Measurements from ENCODE around the gene SPON1.

SPON1 gene

DNA sequence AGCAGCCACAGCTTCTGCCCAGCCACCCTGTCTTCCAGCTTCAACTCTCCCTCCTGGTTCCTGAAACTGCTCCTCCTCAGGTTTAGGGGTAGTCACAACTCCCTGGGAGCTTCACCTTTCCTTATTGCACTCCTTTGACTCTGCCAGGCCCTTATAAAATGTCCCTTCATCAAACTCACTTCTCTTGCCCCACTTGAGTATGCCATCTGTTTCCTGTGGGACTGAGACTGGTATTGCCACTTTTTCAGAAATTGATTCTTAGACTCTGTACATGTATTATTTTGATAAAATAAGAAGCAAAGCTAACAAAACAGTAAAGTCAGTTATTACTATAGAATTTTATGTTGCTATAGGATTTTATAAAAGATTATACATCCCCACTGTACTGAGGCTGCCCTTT is 134.1 kb downstream of the SPON1 start:
- H3K9me3 Mint-ChIP-seq, result no peaks in the 10 kb centered on the region
- no peak overlapping the region for H3K4me3 Mint-ChIP-seq
- H3K27ac Mint-ChIP-seq, result no peak overlapping the region
- H3K36me3 Mint-ChIP-seq, result peaks cover 4% of the 10 kb centered on the region
- peaks cover 14% of the 10 kb centered on the region for H3K4me1 Mint-ChIP-seq
- H3K27me3 Mint-ChIP-seq, result no peaks in the 10 kb centered on the region

DNA sequence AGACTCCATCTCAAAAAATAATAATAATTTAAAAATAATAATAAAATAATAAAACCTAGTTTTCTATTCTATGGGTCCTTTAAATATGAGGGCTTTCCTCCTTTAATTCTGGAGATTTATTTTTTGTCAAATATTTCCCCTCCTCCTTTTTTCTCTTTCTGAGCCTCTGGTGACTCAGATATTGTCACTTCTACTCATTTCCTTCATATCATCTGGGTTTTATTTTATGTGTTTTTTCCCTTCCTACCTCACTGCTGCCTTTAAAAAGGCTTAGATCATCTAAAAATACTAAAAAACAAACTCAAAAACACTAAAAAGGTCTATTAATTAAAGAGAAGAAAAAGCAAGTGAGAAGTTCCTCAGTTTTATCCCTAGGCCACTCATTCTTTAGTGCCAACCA is 138.9 kb downstream of the SPON1 start:
- peaks cover 7% of the 10 kb centered on the region for H3K36me3 Mint-ChIP-seq
- peak overlapping the region; percentile 75 for H3K27ac Mint-ChIP-seq
- H3K4me1 Mint-ChIP-seq, result peaks cover 38% of the 10 kb centered on the region
- peak overlapping the region; percentile 4 for H3K4me3 Mint-ChIP-seq
- no peaks in the 10 kb centered on the region for H3K27me3 Mint-ChIP-seq
- no peaks in the 10 kb centered on the region for H3K9me3 Mint-ChIP-seq

DNA sequence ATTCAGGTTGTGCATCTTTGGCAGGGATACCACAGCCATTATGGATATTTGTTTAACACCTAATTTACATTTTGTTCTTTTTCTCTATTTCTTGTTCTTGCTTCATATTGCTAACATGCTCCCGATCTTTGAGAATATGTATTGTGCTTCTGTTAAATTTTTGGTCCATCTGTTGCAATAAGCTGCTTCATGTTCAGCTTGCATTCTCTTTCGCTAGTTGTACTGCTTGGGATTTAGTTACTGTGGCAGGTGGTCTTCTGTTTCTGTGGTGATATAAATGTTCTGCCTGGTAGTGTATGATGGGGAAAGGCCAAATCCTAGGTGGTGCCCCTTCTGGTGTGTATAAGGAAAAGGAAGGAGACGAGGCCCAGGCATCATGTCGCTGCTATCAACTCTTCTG is 140.2 kb downstream of the SPON1 start:
- no peaks in the 10 kb centered on the region for H3K27me3 Mint-ChIP-seq
- H3K9me3 Mint-ChIP-seq, result no peaks in the 10 kb centered on the region
- peaks cover 6% of the 10 kb centered on the region for H3K36me3 Mint-ChIP-seq
- H3K4me3 Mint-ChIP-seq, result no peak overlapping the region
- peaks cover 38% of the 10 kb centered on the region for H3K4me1 Mint-ChIP-seq
- no peak overlapping the region for H3K27ac Mint-ChIP-seq

DNA sequence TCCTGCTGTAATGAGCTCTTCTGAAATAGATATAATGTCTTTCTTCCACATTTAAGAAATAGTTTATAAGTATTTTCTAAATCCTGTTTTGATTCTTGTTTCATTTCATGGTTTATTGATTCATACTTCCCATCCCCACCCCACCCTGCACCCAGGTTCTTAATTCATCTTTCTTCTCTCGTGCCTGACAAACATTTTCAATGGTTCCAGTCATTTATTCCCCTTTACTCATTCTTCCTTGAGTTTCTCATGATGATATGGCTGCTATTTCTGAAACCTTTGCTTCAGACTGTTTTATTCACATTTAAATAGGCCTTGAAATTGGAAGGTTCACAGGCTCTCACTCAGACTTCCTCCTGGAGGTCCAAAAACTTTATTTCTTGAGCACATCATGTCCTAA is 142.9 kb downstream of the SPON1 start:
- H3K36me3 Mint-ChIP-seq, result peaks cover 3% of the 10 kb centered on the region
- no peaks in the 10 kb centered on the region for H3K9me3 Mint-ChIP-seq
- H3K27me3 Mint-ChIP-seq, result no peaks in the 10 kb centered on the region
- H3K4me3 Mint-ChIP-seq, result peak overlapping the region; percentile 27
- H3K27ac Mint-ChIP-seq, result peak overlapping the region; percentile 67
- H3K4me1 Mint-ChIP-seq, result peaks cover 33% of the 10 kb centered on the region

DNA sequence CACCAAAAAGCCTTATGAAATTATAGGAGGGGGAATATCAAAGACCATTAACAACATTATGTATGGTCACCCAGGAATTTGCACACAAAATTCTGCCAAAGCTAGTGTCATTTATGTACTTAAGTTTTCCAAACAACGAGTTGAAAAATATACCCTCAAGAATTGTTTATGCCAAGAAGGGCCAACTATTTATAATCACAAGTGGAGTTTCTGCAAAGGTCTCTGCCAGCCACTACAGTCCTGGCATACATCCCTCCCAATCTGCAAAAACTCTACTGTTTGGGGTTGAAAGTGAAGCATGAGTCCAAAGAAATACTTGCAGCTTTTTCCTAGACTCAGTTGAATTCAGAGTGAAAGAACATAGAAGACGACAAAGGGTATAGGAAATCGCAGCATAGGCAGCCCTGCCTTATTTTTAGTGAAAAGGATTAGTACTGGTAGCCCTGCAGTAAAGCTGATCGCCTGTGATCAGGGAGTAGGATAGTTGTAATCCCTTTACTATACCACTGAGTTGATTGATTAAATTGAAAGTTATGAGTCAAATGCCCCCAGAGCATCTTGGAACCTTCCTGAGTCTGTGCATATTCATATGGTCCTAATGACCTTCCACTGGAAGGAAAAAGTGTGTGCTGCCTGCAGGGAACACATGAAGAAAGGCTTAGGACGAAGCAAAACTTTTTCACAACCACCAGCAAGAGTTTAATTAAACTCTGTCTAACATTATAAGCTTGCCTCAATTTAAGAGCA is 144.0 kb downstream of the SPON1 start:
- Mint-ChIP-seq H3K36me3 (peaks cover 3% of the 10 kb centered on the region), H3K27ac (no peak overlapping the region), H3K4me3 (no peak overlapping the region), H3K27me3 (no peaks in the 10 kb centered on the region), H3K9me3 (no peaks in the 10 kb centered on the region), H3K4me1 (peaks cover 25% of the 10 kb centered on the region)

DNA sequence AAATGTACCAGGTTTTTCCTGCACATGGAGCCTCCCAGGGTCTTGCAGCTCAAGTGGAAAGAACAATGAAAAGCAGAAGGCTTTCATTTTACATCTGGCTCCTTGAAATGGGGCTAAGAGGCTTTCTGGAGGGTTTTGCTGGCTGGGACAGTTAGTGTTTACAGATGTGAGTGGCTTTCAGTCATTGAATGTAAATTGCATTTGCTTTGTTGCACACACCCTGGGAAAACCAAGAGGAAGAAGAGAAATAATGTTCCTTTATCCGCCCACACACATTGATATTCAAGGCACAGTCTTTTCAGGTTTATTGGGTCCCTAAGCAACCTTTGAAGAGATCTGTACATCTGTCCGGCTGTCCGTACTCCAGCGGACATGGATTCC is 144.5 kb downstream of the SPON1 start:
- H3K27ac Mint-ChIP-seq, result no peak overlapping the region
- H3K4me3 Mint-ChIP-seq, result no peak overlapping the region
- H3K4me1 Mint-ChIP-seq, result peaks cover 20% of the 10 kb centered on the region
- H3K36me3 Mint-ChIP-seq, result peaks cover 3% of the 10 kb centered on the region
- no peaks in the 10 kb centered on the region for H3K9me3 Mint-ChIP-seq
- no peaks in the 10 kb centered on the region for H3K27me3 Mint-ChIP-seq

DNA sequence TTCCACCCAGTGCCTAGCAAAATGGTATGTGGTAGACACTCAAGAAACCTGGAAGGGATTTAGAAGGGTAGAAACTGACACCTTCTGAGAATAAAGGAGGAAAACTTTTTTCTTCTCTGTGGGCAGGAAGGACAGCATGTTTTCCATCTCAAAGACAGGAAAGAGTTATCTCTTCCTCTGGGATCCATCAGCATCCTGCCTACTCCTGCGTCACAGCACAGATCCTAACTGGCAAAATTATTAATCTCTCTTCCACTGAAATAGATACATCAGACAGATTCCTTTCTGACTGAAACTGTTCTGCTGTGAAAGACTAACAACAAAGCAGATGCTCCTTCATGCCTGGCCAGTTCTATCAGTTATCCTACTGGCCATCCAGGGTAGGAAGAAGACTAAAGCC is 147.2 kb downstream of the SPON1 start:
- H3K27me3 Mint-ChIP-seq, result no peaks in the 10 kb centered on the region
- H3K4me3 Mint-ChIP-seq, result no peak overlapping the region
- peaks cover 5% of the 10 kb centered on the region for H3K36me3 Mint-ChIP-seq
- H3K4me1 Mint-ChIP-seq, result peaks cover 16% of the 10 kb centered on the region
- no peak overlapping the region for H3K27ac Mint-ChIP-seq
- no peaks in the 10 kb centered on the region for H3K9me3 Mint-ChIP-seq

DNA sequence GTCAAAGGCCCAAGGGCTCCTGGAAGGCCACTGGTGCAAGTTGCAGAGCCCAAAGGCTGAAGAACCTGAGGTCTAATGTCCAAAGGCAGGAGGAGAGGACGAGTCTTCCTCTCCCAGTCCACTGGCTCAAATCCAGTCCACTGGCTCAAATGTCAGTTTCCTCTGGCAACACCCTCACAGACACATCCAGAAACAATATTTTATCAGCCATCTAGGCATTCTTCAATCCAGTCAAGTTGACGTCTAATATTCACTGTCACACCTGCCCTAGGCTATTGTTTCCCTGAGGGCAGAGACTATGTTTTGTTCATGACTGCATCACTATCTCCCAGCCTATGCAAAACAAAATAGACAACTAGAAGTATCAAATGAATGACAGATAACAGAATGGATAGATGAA is 148.1 kb downstream of the SPON1 start:
- peaks cover 2% of the 10 kb centered on the region for H3K36me3 Mint-ChIP-seq
- no peak overlapping the region for H3K4me3 Mint-ChIP-seq
- no peaks in the 10 kb centered on the region for H3K9me3 Mint-ChIP-seq
- peaks cover 8% of the 10 kb centered on the region for H3K4me1 Mint-ChIP-seq
- no peaks in the 10 kb centered on the region for H3K27me3 Mint-ChIP-seq
- no peak overlapping the region for H3K27ac Mint-ChIP-seq

DNA sequence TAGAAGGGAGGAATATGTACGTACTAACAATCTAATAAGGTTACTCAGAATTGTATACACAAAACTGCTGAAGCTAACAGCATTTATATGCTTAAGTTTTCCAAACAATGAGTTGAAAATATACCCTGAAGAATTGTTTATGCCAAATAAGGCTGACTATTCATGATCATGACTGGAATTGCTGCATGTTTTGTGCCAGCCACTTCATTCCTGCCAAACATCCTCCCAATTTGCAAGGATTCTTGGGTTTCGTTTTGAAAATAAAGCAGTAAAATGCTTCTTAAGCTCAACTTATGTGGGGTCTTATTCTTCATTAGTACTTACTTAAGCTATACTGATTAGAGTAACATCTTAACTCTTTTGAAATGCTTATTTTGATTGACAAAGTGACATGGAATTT is 149.0 kb downstream of the SPON1 start:
- Mint-ChIP-seq H3K4me1 (peaks cover 7% of the 10 kb centered on the region), H3K27ac (no peak overlapping the region), H3K9me3 (peaks cover 9% of the 10 kb centered on the region), H3K27me3 (no peaks in the 10 kb centered on the region), H3K4me3 (no peak overlapping the region), H3K36me3 (peaks cover 7% of the 10 kb centered on the region)

DNA sequence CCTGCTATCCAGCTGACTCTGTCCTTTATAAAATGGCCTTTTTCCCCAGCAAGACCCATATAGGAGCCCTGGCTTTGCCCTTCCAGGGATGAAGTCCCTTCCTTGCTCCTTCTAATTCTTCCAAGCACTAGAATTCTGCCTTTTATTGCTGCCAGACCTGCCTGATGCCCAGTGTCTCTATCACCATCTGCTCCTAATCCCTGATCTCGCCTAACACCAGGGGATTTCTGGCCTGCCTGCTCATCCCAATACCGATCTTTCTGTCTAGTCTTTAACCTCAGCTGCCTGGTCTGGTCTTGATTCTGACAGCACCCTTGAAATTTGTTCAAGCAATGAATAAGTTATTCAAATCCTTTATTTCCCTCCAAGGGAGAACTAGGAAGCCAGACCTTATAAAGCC is 150.2 kb downstream of the SPON1 start:
- Mint-ChIP-seq H3K27ac (no peak overlapping the region), H3K36me3 (peaks cover 8% of the 10 kb centered on the region), H3K4me1 (peaks cover 7% of the 10 kb centered on the region), H3K27me3 (no peaks in the 10 kb centered on the region), H3K4me3 (no peak overlapping the region), H3K9me3 (peaks cover 11% of the 10 kb centered on the region)

DNA sequence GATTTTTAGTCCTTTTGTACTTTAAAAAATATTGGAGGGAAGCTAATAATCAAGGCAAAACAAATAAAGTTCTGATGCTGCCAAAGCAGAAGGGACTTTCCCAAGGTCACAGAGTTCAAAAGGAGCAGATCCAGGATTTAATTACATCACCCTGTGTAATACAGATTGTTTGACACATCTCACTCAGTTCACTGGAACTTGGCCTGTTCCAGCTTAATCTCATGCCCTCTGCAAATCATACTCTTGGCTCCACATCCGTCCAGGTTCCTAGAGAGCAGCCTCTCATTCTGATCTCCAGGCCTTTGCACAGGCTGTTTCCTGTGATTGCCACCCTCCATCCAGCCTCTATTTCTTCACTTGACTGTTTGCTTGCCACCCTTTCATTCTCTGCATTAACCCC is 151.7 kb downstream of the SPON1 start:
- H3K9me3 Mint-ChIP-seq, result peaks cover 11% of the 10 kb centered on the region
- H3K27me3 Mint-ChIP-seq, result no peaks in the 10 kb centered on the region
- H3K27ac Mint-ChIP-seq, result no peak overlapping the region
- no peak overlapping the region for H3K4me3 Mint-ChIP-seq
- peaks cover 8% of the 10 kb centered on the region for H3K36me3 Mint-ChIP-seq
- peaks cover 15% of the 10 kb centered on the region for H3K4me1 Mint-ChIP-seq

DNA sequence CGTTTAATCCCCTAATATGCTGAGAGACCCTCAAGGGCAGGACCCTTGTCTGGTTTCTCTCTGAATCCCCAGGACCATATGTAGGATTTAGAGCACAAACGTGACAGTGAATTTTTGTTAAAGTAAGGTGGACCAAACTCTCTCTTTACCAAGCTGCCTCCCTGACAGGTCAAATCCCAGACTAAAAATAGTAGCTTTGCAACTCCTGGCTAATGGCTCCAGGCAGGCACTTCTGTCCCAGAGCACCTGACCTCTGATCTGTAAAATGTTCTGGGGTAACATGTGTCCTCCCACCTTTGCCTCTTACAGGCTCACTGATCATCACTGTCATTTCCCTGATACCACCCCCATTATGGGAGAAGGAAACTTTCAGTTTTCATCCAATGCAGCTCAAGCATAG is 152.3 kb downstream of the SPON1 start:
- Mint-ChIP-seq H3K4me1 (peaks cover 18% of the 10 kb centered on the region), H3K4me3 (no peak overlapping the region), H3K36me3 (peaks cover 8% of the 10 kb centered on the region), H3K9me3 (peaks cover 11% of the 10 kb centered on the region), H3K27ac (no peak overlapping the region), H3K27me3 (no peaks in the 10 kb centered on the region)

DNA sequence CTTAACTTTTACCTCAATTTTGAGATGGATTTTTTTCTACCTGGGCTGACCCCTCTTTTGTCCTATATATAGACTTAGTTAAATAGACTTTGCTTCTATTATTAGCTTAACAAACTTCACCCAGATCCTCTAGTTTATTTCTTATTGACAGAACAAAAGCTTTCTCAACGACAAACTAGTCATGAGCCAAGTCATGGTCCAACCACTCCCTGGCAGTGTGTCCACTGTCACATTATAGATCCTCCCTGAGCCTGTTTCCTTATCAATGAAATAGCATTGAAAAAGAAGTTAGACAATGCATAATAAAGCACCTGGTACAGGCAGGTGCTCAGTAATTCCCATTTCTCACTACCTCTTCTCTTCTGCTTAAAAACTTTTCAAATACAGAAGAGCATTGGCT is 155.1 kb downstream of the SPON1 start:
- H3K9me3 Mint-ChIP-seq, result peaks cover 11% of the 10 kb centered on the region
- peaks cover 21% of the 10 kb centered on the region for H3K4me1 Mint-ChIP-seq
- H3K36me3 Mint-ChIP-seq, result peaks cover 13% of the 10 kb centered on the region
- no peaks in the 10 kb centered on the region for H3K27me3 Mint-ChIP-seq
- no peak overlapping the region for H3K4me3 Mint-ChIP-seq
- H3K27ac Mint-ChIP-seq, result no peak overlapping the region

DNA sequence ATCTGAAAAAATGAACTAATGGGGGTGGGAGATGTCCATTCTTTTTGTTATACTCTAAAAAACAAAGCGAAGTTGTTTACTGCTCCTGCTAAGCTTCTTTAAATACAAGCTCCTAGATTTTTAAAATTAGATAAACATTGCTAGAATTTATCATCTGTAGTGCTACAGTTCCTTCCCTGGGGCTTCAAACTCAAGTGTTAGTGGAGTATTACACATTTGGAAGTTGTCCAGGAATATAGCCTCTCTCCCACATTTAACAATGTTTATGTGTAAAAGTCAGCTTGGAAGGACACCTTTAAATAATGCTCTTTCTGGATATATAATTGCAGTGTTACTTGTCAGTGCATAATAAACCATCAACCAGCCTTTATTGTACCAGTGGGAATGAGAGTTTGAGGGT is 155.5 kb downstream of the SPON1 start:
- Mint-ChIP-seq H3K27ac (no peak overlapping the region), H3K4me3 (no peak overlapping the region), H3K27me3 (no peaks in the 10 kb centered on the region), H3K9me3 (peaks cover 11% of the 10 kb centered on the region), H3K4me1 (peaks cover 21% of the 10 kb centered on the region), H3K36me3 (peaks cover 16% of the 10 kb centered on the region)

DNA sequence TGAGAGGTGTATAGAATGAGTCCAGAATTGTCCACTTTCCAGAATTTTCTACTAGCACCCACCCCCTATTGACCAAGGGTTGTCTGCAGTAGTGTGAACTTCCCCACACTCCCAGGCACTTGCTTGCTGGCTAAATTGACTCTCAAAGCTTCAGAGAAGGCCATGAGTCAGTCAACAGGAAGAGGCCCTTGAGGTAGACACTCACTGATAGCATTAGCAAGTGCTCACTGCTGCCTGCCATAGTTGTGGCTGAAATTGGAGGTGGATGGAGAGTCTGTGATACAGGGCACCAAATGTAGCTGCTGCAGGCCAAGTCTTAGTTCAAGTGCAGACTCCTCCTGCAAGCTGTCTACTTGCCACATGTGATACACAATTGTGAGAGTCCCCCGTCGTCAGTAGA is 156.8 kb downstream of the SPON1 start:
- Mint-ChIP-seq H3K27me3 (no peaks in the 10 kb centered on the region), H3K9me3 (peaks cover 11% of the 10 kb centered on the region), H3K27ac (no peak overlapping the region), H3K4me1 (peaks cover 17% of the 10 kb centered on the region), H3K36me3 (peaks cover 25% of the 10 kb centered on the region), H3K4me3 (no peak overlapping the region)

DNA sequence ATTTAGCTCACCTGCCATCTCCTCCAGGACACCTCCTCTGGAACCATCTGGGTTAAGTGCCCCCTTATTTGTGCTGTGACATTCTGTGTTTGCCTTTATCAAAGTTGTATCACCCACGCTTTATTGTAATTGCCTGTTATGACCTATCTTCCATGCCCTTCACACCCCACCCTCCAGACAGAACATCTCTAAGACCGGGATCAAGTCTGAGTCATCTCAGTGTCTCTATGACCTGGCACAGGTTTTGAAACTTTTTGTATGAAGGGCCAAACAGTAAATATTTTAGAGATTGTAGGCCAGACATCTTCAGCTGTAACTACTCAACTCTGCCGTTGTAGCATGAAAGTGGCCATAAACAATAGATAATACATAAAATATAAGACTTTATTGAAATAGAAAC is 161.8 kb downstream of the SPON1 start:
- no peaks in the 10 kb centered on the region for H3K27me3 Mint-ChIP-seq
- H3K4me1 Mint-ChIP-seq, result peaks cover 5% of the 10 kb centered on the region
- peaks cover 27% of the 10 kb centered on the region for H3K36me3 Mint-ChIP-seq
- H3K4me3 Mint-ChIP-seq, result no peak overlapping the region
- H3K9me3 Mint-ChIP-seq, result no peaks in the 10 kb centered on the region
- H3K27ac Mint-ChIP-seq, result no peak overlapping the region

DNA sequence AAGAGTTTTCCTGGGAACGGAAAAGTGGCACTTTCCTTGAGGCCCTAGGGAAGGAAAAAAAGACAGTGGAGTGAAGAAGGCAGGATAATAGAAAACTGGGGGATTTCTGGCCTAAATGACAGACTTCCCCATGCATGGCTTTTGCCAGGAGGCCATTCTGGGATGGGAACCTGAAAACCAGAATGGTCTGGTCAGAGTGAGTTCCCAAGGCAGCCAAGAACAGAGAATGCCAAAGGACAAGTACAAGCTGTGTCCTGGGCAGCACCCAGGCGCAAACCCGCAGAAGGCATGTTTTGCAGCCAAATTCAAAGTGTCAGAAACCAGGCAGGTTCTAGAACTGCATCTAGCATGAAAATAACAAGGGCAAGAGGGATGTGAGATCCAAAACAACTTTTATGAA is 162.4 kb downstream of the SPON1 start:
- no peaks in the 10 kb centered on the region for H3K9me3 Mint-ChIP-seq
- no peak overlapping the region for H3K27ac Mint-ChIP-seq
- no peaks in the 10 kb centered on the region for H3K27me3 Mint-ChIP-seq
- peaks cover 29% of the 10 kb centered on the region for H3K36me3 Mint-ChIP-seq
- H3K4me3 Mint-ChIP-seq, result no peak overlapping the region
- H3K4me1 Mint-ChIP-seq, result peaks cover 3% of the 10 kb centered on the region

Measured in activated naive CD4-positive, alpha-beta T cell treated with anti-CD3 and anti-CD28 coated beads, Interleukin-2, amount 50 U/mL, for 24 hours (primary cell).